Measurements from ENCODE around the gene SMARCA2.

DNA sequence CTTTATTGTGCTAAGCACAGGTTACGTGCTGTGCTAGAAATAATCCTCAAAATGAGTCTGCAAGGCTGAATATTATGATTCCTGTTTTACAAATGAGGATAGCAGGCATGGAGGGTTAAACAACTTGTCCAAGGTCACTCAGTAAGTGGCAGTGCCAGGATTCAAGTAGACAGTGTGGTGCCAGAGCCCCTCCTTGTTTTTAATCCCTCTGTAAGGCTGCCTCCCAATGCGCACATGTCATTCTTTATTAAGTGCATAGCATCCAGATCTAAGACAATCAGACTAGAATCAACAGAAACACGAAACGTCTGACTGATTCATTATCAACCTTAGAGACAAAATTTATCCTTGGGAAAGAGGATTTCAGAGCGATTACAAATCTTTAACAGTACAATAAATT is 199.6 kb downstream of the SMARCA2 start:
- TF ChIP-seq TCFL5 (CRISPR knock-in tag; conservative IDR thresholded peaks at IDR 0.05), result no peak
- TF ChIP-seq KDM1A (IDR thresholded peaks at IDR 0.05), result no peak
- TF ChIP-seq HMBOX1 (IDR thresholded peaks at IDR 0.05), result no peak
- no peak for TF ChIP-seq CBX8 (IDR thresholded peaks at IDR 0.05; ENCODE audit: borderline replicate concordance, extremely low read depth, low read depth, low read length, poor library complexity, severe bottlenecking)
- TF ChIP-seq TCF7L2 (IDR thresholded peaks at IDR 0.05; ENCODE audit: low read depth, low read length), result no peak
- TF ChIP-seq, protein P1, sequence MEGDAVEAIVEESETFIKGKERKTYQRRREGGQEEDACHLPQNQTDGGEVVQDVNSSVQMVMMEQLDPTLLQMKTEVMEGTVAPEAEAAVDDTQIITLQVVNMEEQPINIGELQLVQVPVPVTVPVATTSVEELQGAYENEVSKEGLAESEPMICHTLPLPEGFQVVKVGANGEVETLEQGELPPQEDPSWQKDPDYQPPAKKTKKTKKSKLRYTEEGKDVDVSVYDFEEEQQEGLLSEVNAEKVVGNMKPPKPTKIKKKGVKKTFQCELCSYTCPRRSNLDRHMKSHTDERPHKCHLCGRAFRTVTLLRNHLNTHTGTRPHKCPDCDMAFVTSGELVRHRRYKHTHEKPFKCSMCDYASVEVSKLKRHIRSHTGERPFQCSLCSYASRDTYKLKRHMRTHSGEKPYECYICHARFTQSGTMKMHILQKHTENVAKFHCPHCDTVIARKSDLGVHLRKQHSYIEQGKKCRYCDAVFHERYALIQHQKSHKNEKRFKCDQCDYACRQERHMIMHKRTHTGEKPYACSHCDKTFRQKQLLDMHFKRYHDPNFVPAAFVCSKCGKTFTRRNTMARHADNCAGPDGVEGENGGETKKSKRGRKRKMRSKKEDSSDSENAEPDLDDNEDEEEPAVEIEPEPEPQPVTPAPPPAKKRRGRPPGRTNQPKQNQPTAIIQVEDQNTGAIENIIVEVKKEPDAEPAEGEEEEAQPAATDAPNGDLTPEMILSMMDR (IDR thresholded peaks at IDR 0.05 in 2 of 3, conservative IDR thresholded peaks at IDR 0.05 in 1 of 3; ENCODE audit: insufficient read depth in 2 of 3, low read depth in 1 of 3, low read length in 3 of 3), result no peak
- TF ChIP-seq FOXP1 (CRISPR knock-in tag; IDR thresholded peaks at IDR 0.05), result no peak
- TF ChIP-seq ZNF174 (CRISPR knock-in tag; IDR thresholded peaks at IDR 0.05), result no peak
- no peak for TF ChIP-seq SP1 (CRISPR knock-in tag; IDR thresholded peaks at IDR 0.05)
- TF ChIP-seq YY1 (IDR thresholded peaks at IDR 0.05; ENCODE audit: borderline replicate concordance in 1 of 3, control insufficient read depth in 1 of 3, extremely low read depth in 1 of 3, insufficient read depth in 3 of 3, insufficient read length in 1 of 3, insufficient replicate concordance in 2 of 3, low read depth in 1 of 3, low read length in 2 of 3), result no peak

Measured in K562 (cell line).